Stimulated activated CD4-positive, alpha-beta T cell treated with anti-CD3 and anti-CD28 coated beads, Interleukin-1b, Interleukin-23, amount 100 ng/mL, for 4 hours (primary cell): ENCODE measurements around the gene FOXN3.

Experiments used
- DNase-seq, 2 donors: peaks; one replicate each; pipeline ENCODE4 v3.0.0-alpha.2; 2020; ENCODE audit warnings: low read depth in 2 of 2

FOXN3 gene

GRCh38 chr14:89331398-89331797 is 85.6 kb downstream of the FOXN3 start:
- no peak for DNase-seq

GRCh38 chr14:89330236-89331002 is 86.6 kb downstream of the FOXN3 start:
- DNase-seq = no peak

- no peak for DNase-seq
Measured at GRCh38 chr14:89327771-89328212, 89.2 kb downstream of the FOXN3 start.

GRCh38 chr14:89325959-89326358 is 91.1 kb downstream of the FOXN3 start:
- DNase-seq = no peak

GRCh38 chr14:89325299-89325883 is 91.6 kb downstream of the FOXN3 start:
- no peak for DNase-seq

- no peak for DNase-seq
Measured at GRCh38 chr14:89324501-89325298, 92.3 kb downstream of the FOXN3 start.

- no peak for DNase-seq
Measured at GRCh38 chr14:89320381-89321000, 96.5 kb downstream of the FOXN3 start.

GRCh38 chr14:89319687-89320086 is 97.3 kb downstream of the FOXN3 start:
- DNase-seq = no peak

GRCh38 chr14:89317051-89317691 is 99.9 kb downstream of the FOXN3 start:
- no peak for DNase-seq

- DNase-seq = no peak
Measured at GRCh38 chr14:89315493-89316470, 101.3 kb downstream of the FOXN3 start.

- no peak for DNase-seq
Measured at GRCh38 chr14:89314274-89314673, 102.8 kb downstream of the FOXN3 start.

- no peak for DNase-seq
Measured at GRCh38 chr14:89312932-89313331, 104.1 kb downstream of the FOXN3 start.

- no peak for DNase-seq
Measured at GRCh38 chr14:89310211-89310610, 106.8 kb downstream of the FOXN3 start.

GRCh38 chr14:89309670-89310177 is 107.3 kb downstream of the FOXN3 start:
- no peak for DNase-seq

- DNase-seq = no peak
Measured at GRCh38 chr14:89308232-89308959, 108.6 kb downstream of the FOXN3 start.

GRCh38 chr14:89307409-89307808 is 109.6 kb downstream of the FOXN3 start:
- DNase-seq = no peak

- no peak for DNase-seq
Measured at GRCh38 chr14:89304972-89305703, 111.9 kb downstream of the FOXN3 start.

GRCh38 chr14:89304561-89304960 is 112.5 kb downstream of the FOXN3 start:
- no peak for DNase-seq
